NB4 (cell line): ENCODE measurements around the gene SLC25A26.

ENCODE experiments used
- DNase-seq: peaks from one replicate; pipeline ENCODE4 v3.0.0; 2010; ENCODE audit warnings: low read depth
- H3K4me3 ChIP-seq: one replicate; pipeline ENCODE4 v1.5.1; 2011; ENCODE audit warnings: mild to moderate bottlenecking, low read depth, low read length, moderate library complexity
- CTCF ChIP-seq: IDR thresholded peaks from one replicate; pipeline ENCODE4 v1.5.1; 2012; ENCODE audit warnings: low read depth, low read length
- MAX ChIP-seq: IDR thresholded peaks from 2 replicates; pipeline ENCODE4 v1.6.1; 2011; ENCODE audit warnings: low read depth, low read length
- MYC ChIP-seq: IDR thresholded peaks from 2 replicates; pipeline ENCODE4 v1.6.1; 2011; ENCODE audit warnings: low read depth, low read length
- POLR2A ChIP-seq: IDR thresholded peaks from 2 replicates; pipeline ENCODE4 v1.6.1; 2011; ENCODE audit warnings: mild to moderate bottlenecking; ENCODE audit not compliant: insufficient read length; ENCODE audit errors: extremely low read depth

The SLC25A26 gene

DNA sequence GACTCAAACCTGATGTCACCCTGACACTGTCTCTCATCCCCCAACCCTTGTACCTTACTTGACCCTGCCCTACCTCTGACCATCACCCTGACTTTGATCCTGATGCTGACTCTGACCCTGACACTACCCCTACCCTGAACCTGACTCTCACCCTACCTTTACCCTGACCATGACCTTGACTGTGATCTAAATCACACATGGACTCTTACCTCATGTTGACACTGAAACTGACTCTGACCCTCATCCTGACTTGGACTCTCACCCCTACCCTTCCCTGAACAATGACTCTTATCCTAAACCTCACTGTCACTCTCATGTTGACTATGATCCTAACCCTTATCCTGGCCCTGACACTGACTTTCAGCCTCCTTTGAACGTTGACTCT lies 21.7 kb upstream of the SLC25A26 start:
- H3K4me3 ChIP-seq: no peak overlapping the region
- no peak for TF ChIP-seq MYC
- TF ChIP-seq MAX: no peak
- no peak for TF ChIP-seq CTCF
- no peak for TF ChIP-seq POLR2A
- no peak for DNase-seq

DNA sequence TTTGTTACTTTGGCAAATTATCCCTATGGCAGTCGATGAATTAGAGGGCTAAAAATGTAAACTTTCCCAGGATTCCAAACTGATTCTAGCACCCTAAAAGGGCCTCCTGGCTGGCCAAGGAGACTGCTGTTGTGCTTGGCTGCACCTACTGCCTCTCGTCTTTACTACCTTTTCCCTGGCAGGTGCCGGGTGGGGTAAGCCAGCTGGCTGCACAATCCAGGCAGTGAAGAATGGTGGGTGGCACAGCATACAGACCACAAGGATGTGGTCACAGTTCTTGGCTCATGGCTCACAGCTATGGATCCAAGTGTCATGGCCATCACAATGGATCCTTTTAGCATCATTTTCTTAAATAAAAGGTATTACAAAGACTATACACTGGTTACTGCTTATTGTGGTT lies 20.7 kb upstream of the SLC25A26 start:
- DNase-seq: no peak
- no peak overlapping the region for H3K4me3 ChIP-seq
- TF ChIP-seq MAX: no peak
- no peak for TF ChIP-seq CTCF
- no peak for TF ChIP-seq POLR2A
- no peak for TF ChIP-seq MYC

DNA sequence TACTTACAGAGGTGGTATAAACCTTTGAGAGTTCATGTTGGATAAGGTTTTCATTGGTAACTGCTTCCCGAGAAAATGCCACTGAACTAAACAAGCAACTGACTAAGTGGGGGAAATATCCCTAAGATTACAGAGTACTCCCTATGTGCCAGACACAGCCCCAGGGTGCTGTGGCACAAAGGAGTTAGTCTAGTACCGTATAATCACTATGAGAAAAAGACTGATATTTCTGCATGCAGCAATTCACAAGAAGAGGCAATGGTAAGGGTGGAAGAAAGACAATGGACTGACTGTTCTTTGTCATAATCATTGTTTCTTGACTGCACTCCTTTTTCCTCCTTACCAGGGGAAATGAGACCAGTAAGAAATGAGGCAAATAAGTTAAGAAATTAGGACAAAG lies 20.0 kb upstream of the SLC25A26 start:
- no peak for DNase-seq
- H3K4me3 ChIP-seq: no peak overlapping the region
- TF ChIP-seq POLR2A (no peak), CTCF (no peak), MYC (no peak), MAX (no peak)

- H3K4me3 ChIP-seq: no peak overlapping the region
- TF ChIP-seq CTCF: no peak
- no peak for TF ChIP-seq POLR2A
- TF ChIP-seq MAX: no peak
- no peak for TF ChIP-seq MYC
- no peak for DNase-seq
Observed at GRCh38 chr3:66203275-66203674, 17.5 kb upstream of the SLC25A26 start.

GRCh38 chr3:66206806-66207205 lies 14.0 kb upstream of the SLC25A26 start:
- TF ChIP-seq MAX (no peak), CTCF (no peak), MYC (no peak)
- H3K4me3 ChIP-seq: no peak overlapping the region
- DNase-seq: no peak

DNA sequence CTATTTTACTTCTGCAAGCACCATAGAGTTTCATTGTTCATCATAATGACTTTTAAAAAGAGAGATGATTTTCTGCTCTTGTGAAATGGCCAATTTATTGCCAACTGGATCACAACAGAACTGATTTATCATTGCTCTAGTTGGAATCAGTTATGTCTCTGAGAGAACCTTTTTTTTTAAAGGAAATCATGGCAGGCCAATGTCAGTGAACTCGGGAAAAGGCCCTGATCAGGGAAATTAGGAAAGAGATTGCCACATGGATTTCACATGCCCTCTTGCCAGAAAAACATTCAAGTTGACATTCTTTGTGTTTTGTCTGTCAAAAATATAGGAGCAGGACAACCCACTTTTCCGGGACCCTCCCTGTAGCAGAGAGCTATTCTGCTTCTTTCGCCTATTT lies 12.6 kb upstream of the SLC25A26 start:
- TF ChIP-seq MAX (no peak), MYC (no peak), POLR2A (no peak), CTCF (no peak)
- no peak for DNase-seq
- no peak overlapping the region for H3K4me3 ChIP-seq
